GM10847 (cell line): ENCODE measurements around the gene MANEA.

Source experiments
- POLR2A ChIP-seq: IDR thresholded peaks from 2 replicates; pipeline ENCODE4 v1.6.1; 2011; ENCODE audit not compliant: insufficient read length; ENCODE audit errors: extremely low read depth

MANEA gene, protein sequence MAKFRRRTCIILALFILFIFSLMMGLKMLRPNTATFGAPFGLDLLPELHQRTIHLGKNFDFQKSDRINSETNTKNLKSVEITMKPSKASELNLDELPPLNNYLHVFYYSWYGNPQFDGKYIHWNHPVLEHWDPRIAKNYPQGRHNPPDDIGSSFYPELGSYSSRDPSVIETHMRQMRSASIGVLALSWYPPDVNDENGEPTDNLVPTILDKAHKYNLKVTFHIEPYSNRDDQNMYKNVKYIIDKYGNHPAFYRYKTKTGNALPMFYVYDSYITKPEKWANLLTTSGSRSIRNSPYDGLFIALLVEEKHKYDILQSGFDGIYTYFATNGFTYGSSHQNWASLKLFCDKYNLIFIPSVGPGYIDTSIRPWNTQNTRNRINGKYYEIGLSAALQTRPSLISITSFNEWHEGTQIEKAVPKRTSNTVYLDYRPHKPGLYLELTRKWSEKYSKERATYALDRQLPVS

DNA sequence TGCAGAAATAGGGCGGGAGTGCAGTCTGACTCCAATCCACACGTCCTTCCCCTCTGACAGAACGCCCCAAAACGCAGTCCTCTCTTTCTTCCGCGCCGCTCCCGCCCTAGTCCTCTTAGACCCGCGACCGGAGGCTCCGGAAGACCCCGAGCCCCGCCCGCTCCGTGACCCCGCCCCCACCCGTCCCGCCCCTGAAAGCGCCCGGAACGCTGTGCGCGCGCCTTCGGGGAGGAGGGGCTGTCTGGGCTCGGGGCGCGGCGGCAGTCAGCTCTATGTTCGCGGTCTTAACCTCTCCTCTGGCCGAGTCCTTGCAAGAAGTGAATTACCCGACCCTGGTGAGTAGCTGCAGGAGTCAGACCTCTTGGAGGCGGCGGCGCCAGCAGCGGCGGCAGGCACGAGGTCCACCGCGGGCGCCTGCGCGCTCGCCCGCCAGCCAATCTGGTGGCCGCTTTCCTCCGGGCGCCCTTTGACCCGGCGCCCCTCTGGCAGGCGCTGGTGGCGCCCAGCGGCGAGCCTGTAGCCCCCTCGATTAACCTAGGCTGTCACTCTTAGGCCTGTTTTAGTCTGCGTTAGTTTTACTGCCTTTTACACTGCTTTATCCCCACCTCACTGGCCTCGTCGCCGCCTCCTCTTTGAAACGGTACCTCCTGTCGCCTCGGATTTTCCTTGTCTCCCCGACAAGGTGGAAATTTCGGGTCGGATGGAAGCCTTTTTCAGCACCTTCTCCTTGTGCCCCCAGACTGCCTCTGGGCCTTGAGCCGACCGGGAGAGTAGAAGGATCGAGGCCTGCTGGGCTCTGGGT, at the start of gene MANEA:
TSS of gene MANEA (plus strand) at position 232 of the 802 bp plus-strand sequence. CDS start 8,905 bp downstream, outside the sequence.
- peak; percentile 73 for TF ChIP-seq POLR2A

DNA sequence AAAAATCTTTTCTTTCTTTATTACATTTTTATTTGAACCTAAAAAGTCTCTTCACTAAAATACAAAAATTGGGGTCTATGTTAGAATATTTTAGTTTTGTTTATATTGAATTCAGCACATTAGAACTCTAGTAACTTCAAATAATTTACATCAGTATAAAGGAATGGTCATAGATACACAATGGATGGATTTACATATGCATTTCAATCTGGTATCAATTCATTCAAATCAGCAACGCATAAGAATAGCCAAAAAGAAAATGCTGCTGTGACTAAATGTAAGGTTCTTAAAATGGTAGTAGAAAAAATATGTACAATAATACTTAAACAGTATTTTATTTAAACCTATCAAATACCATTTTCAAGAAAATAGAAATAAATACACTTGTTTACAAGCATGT, 47.6 kb upstream of the MANEA start:
- no peak for TF ChIP-seq POLR2A

DNA sequence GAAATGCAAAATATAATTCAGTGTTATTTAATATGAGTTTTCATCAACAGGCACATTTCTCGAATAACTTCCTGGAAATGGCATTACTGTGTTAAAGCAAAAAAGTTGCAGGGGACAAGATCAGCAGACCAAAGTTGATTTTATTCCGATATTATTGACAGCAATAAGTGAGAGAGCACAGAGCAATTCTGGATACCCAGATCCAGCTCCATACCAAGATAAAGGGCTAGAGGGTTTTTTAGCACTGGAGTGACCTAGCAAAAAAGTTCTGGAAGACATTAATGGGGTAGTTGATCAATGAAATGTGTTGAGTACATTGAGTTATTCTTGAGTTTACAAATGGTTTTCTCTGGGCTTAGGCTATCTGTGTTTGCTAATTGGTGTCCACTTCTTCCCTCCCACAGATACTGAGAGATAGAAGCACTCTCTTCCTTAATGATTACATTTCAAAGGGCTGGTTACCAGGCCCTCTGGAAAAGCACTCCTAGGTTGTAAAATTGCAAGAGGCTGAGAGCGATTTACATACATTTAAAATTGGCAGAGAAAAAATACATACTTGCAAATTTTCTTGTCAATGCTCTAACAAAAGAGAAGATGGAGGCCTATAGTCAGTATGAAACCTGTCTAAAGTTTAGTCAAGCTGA, 47.0 kb upstream of the MANEA start:
- no peak for TF ChIP-seq POLR2A

DNA sequence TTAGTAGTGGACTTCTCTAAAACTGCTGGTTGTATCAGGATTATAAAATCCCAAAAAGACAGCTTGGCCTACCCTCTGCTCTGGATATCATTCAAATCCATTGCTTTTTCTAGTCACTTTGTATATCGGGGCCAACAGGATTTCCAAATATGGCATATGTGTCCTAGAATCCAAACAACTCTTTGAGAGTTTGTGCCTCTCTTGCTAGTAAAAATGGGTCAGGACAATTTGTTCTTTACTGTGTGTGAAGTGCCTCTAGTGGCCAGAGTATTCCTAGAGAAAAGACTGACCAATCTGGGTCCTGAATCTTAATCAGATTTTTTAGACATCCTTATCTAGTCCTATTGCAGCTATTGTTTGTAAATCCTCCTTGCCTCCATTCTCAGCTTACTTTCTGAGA, 33.5 kb upstream of the MANEA start:
- no peak for TF ChIP-seq POLR2A

DNA sequence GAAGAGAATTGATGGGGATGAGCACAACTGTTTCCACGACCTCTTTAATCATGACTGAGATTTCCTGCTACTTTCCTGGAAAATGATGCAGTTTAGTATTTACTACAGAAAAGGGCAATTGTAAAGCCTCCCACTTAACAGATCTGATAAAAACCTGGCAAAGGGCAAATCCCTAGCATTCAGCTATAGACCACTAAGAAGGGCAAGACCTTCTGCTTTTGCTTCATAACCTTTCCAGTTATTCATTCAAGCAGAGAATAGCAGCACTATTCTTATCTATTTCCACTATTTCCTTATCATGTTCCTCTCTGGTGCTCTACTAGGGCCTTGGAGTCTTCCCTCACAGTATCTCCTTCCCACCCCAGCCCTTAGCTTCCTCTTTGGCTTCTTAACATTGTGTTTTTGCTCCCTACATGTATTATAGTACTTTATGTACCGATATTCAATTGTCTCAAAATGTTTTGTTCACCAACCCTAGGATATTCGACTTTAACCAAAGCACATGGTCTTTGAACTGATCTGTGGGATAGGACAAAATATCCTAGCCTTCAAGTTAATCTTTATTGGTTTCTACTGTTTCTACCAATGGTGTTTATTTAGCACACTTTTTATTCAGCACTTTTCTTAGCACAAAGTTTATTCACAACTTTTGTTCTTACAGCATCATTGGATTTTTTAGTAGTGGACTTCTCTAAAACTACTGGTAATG, 32.7 kb upstream of the MANEA start:
- no peak for TF ChIP-seq POLR2A

DNA sequence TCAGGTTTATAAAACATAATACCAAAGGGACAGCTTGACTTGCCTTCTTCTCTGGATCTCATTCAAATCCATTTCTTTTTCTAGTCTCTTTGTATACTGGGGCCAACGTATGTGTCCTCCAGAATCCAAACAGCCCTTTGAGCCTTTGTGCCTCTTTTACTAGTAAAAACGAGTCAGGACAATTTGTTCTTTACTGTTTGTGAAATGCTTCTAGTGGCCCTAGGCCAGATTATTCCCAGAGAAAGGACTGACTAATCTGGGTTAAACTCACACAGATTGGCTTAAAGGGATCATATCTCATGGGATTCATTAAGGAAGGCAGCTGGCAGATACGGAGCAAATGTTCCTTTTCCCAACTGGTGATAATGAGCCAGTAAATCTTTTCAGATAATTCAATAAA, 32.1 kb upstream of the MANEA start:
- TF ChIP-seq POLR2A = no peak

DNA sequence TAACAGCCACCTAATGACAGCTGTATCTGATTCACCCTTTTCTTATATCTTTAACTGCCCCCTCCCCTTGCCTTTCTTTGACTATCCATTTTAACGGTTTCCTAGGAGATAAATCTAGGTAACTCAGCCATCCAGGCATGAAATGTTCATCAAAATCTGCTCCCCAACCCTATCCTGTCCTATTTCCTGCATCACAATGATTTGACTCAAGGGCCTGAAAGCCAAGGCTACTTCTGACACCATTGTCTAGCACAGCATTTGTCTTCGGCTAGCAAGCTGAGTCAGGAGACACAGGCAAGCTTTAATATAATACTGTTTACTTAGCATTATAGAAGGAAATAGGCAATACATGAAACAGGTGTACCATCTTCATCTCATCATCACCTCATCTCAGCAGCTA, 31.6 kb upstream of the MANEA start:
- no peak for TF ChIP-seq POLR2A

GRCh38 chr6:95546148-95546547, 31.2 kb upstream of the MANEA start:
- TF ChIP-seq POLR2A = no peak

DNA sequence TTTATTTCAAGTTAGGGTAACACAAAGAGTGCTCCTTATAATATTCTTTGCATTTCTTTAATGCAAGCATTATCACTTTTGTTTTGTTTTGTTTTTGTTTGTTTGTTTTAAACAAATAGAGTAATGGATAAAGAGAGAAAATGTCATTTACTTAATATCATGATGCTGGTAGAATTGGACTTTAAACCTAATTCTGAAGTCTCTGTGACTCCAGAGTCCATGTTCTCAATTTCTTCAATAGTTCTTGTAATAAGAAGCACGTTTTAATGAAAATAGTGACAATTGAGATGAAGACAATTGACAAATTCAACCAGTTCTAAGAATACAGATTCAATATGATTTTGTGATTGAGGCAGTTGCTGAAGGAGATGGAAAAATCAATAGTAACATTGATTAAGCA, 30.3 kb upstream of the MANEA start:
- no peak for TF ChIP-seq POLR2A

GRCh38 chr6:95548188-95548786, 29.0 kb upstream of the MANEA start:
- no peak for TF ChIP-seq POLR2A

GRCh38 chr6:95551678-95552324, 25.5 kb upstream of the MANEA start:
- TF ChIP-seq POLR2A = no peak

DNA sequence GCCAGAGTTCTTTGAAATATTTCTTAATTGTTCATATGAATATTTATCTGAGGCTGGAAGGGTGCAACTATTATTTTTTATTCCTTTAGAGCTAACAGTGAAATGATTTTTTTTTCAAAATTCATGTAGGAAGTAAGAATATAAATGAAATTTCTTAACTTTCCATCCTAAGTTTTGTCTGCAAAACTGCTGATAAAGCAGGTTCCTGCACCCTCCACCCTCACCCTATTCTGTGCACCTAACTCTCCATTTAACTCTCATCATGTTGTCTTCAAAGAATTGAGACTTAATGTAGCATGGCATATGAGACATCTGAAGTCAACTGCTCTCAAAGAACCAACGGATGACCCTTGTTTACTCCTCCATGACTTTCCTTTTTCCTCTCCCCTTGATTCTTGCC, 23.5 kb upstream of the MANEA start:
- no peak for TF ChIP-seq POLR2A

DNA sequence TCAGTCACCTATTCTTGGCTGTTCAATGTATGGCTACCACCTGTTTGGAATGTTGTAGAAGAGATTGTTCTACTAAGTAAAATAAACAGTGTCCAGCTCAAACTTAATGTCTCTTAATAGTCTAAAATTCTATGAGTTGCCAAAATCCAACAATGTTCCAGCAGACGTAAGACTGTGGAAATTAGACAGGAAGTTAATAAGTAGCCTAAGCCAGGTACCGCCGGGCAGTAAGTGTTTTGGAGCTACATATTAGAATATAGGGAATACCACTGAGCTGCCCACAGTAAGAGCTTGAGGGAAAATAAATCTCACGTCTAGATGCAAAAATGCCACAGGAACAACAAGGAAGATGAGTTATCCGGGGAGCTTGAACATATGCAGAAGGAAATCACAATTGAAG, 7.8 kb upstream of the MANEA start:
- TF ChIP-seq POLR2A = no peak

DNA sequence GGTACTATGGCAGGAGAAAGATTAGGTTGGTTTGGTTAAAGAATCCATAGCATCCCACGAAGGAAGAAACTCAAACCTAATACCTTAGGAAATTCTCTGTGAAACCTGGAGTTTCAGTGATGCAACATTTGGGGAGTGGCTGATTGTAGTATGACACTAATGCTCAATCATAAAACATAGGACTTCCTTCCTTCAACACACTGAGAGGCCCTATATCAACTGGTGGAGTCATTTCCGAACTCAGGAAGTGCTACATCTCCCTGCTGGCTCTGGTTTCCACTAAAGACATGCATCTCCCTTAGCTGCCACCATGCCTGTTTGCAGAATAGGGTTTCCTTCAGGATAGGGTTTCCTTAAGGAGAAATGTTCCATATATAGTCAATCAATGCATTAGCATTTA, 5.2 kb upstream of the MANEA start:
- no peak for TF ChIP-seq POLR2A
